ENCODE results near the gene INPP5D. TPM values are rescaled to one million over a fixed set of nuclear protein-coding genes. Genes with fewer than 3 reads are reported as not detected.

The INPP5D gene
- total RNA-seq, 4 donors from 2014 or later = 6.5 to 18.7 (median 11.5) TPM

- no peaks in the 10 kb centered on the region for H3K9me3 ChIP-seq
- WGBS = 87% methylated on average over 7 of the region's 7 CpGs
- DNase-seq (ENCODE audit: low spot score in 2 of 2) = peak in 1 of 2 donors; percentile 10
Measured at GRCh38 chr2:233115121-233115520, 55.0 kb downstream of the INPP5D start.

GRCh38 chr2:233115741-233116140 is 55.6 kb downstream of the INPP5D start:
- Histone ChIP-seq H3K27ac (no peak overlapping the region), H3K9me3 (no peaks in the 10 kb centered on the region), H3K4me3 (no peak overlapping the region), H3K27me3 (no peaks in the 10 kb centered on the region), H3K4me1 (no peaks in the 10 kb centered on the region), H3K36me3 (no peaks in the 10 kb centered on the region)
- TF ChIP-seq CTCF (IDR thresholded peaks at IDR 0.05) = no peak
- TF ChIP-seq POLR2A (IDR thresholded peaks at IDR 0.05) = no peak
- TF ChIP-seq EP300 (IDR thresholded peaks at IDR 0.05) = no peak
- TF ChIP-seq POLR2AphosphoS5 (IDR thresholded peaks at IDR 0.05) = no peak
- peak in 1 of 2 donors; percentile 43 for DNase-seq (ENCODE audit: low spot score in 2 of 2)
- 54% methylated on average over 2 of the region's 2 CpGs for WGBS

More at GRCh38 chr2:233115121-233115520, 55.0 kb downstream of the INPP5D start:
- no peak for TF ChIP-seq EP300 (IDR thresholded peaks at IDR 0.05)
- TF ChIP-seq CTCF (IDR thresholded peaks at IDR 0.05) = no peak
- no peak for TF ChIP-seq POLR2AphosphoS5 (IDR thresholded peaks at IDR 0.05)
- TF ChIP-seq POLR2A (IDR thresholded peaks at IDR 0.05) = no peak
- Histone ChIP-seq H3K27ac (no peak overlapping the region), H3K4me3 (no peak overlapping the region), H3K4me1 (no peaks in the 10 kb centered on the region), H3K36me3 (no peaks in the 10 kb centered on the region), H3K27me3 (no peaks in the 10 kb centered on the region)

- WGBS = 83% methylated on average over 18 of the region's 18 CpGs
- Histone ChIP-seq H3K27me3 (no peaks in the 10 kb centered on the region), H3K4me3 (no peak overlapping the region), H3K4me1 (no peaks in the 10 kb centered on the region), H3K9me3 (no peaks in the 10 kb centered on the region), H3K36me3 (no peaks in the 10 kb centered on the region), H3K27ac (no peak overlapping the region)
- DNase-seq (ENCODE audit: low spot score in 2 of 2) = peak in 1 of 2 donors; percentile 31
- no peak for TF ChIP-seq EP300 (IDR thresholded peaks at IDR 0.05)
- TF ChIP-seq CTCF (IDR thresholded peaks at IDR 0.05) = no peak
- TF ChIP-seq POLR2AphosphoS5 (IDR thresholded peaks at IDR 0.05) = no peak
- TF ChIP-seq POLR2A (IDR thresholded peaks at IDR 0.05) = no peak
Measured at GRCh38 chr2:233116946-233117345, 56.8 kb downstream of the INPP5D start.

- Histone ChIP-seq H3K27ac (no peak overlapping the region), H3K9me3 (no peaks in the 10 kb centered on the region), H3K4me3 (no peak overlapping the region), H3K4me1 (no peaks in the 10 kb centered on the region), H3K36me3 (no peaks in the 10 kb centered on the region), H3K27me3 (no peaks in the 10 kb centered on the region)
- TF ChIP-seq POLR2AphosphoS5 (IDR thresholded peaks at IDR 0.05) (no peak), POLR2A (IDR thresholded peaks at IDR 0.05) (no peak), CTCF (IDR thresholded peaks at IDR 0.05) (no peak), EP300 (IDR thresholded peaks at IDR 0.05) (no peak)
- peak in 1 of 2 donors; percentile 31 for DNase-seq (ENCODE audit: low spot score in 2 of 2)
- 75% methylated on average over 13 of the region's 13 CpGs for WGBS
Measured at GRCh38 chr2:233117351-233117750, 57.2 kb downstream of the INPP5D start.

GRCh38 chr2:233117811-233118647 is 57.9 kb downstream of the INPP5D start:
- Histone ChIP-seq H3K4me3 (no peak overlapping the region), H3K36me3 (no peaks in the 10 kb centered on the region), H3K4me1 (no peaks in the 10 kb centered on the region), H3K27ac (no peak overlapping the region), H3K9me3 (no peaks in the 10 kb centered on the region), H3K27me3 (no peaks in the 10 kb centered on the region)
- WGBS = 81% methylated on average over 12 of the region's 12 CpGs
- TF ChIP-seq POLR2AphosphoS5 (IDR thresholded peaks at IDR 0.05) (no peak), CTCF (IDR thresholded peaks at IDR 0.05) (no peak), EP300 (IDR thresholded peaks at IDR 0.05) (no peak), POLR2A (IDR thresholded peaks at IDR 0.05) (no peak)
- peak; percentile 46 to 64 for DNase-seq (ENCODE audit: low spot score in 2 of 2)

Measured in suprapubic skin (tissue), 4 donors.